Progenitor cell of endocrine pancreas (in vitro differentiated cells): ENCODE data around the gene LRP1B. TPM values are rescaled to one million over a fixed set of nuclear protein-coding genes. Genes with fewer than 3 reads are reported as not detected.

ENCODE experiments used
- DNase-seq: peaks from one replicate; pipeline ENCODE4 v3.0.0; 2021; ENCODE audit warnings: low spot score; ENCODE audit not compliant: unreplicated experiment
- H3K27ac Mint-ChIP-seq: 2 replicates; pipeline ENCODE4 v1.8.0; 2021; ENCODE audit warnings: mild to moderate bottlenecking, moderate library complexity, mixed read lengths
- H3K27me3 Mint-ChIP-seq: 2 replicates; pipeline ENCODE4 v1.8.0; 2021; ENCODE audit warnings: mixed read lengths
- H3K36me3 Mint-ChIP-seq: 2 replicates; pipeline ENCODE4 v1.8.0; 2022; ENCODE audit warnings: mixed read lengths; ENCODE audit not compliant: insufficient read depth
- H3K4me1 Mint-ChIP-seq: 2 replicates; pipeline ENCODE4 v1.8.0; 2021; ENCODE audit warnings: low read depth, mixed read lengths
- H3K4me3 Mint-ChIP-seq: 2 replicates; pipeline ENCODE4 v1.8.0; 2021; ENCODE audit warnings: low read depth, mild to moderate bottlenecking, moderate library complexity, mixed read lengths
- H3K9me3 Mint-ChIP-seq: 2 replicates; pipeline ENCODE4 v1.8.0; 2021; ENCODE audit warnings: low read depth, mixed read lengths
- total RNA-seq: library from RNA; stranded (reverse); gene quantifications from 2 replicates; pipeline ENCODE4 v1.2.1, GENCODE V29; 2021
- TF ChIP-seq, protein P1 (sequence below): fragments of 200-600 bp; sonication (generic); IDR thresholded peaks from one replicate; pipeline ENCODE4 v1.5.0; 2021; ENCODE audit warnings: antibody characterized with exemption, mild to moderate bottlenecking; ENCODE audit not compliant: unreplicated experiment

The LRP1B gene
- total RNA-seq, 1 donor from 2014 or later, result 0.57 TPM

DNA sequence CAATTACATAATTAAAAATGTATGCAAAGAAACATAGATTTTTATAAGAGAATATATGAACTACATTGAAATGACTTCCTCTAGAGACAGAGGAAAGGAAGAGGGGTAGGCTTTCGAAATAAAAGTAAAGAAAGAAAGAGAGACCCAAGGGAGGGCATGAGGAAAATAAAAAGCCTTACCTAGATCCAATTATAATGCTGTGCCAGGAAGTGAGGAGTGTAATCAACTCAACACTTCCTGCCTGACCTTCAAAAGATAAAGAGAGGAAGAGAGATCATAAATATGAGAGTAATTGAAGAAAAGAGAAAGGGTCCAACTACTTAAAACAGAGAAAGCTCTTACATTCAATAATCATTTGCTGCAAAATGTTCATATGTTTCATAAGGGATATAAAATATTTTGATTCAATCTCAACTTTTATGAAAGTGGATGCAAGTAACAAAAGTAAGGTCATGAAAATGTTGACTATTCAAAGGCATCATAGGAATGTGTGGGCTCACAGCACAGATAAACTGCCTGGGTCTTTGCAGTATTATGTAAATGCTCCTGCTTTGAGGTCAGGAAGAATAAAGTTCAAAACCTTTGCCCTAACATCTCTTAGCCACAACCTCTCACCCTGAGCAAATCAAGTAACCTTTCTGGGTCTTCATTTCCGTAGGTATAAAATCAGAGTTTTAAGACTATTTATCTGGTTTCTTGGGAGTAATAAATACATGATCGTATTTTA lies 1237.7 kb downstream of the LRP1B start:
- DNase-seq, result no peak
- Mint-ChIP-seq H3K4me1 (no peaks in the 10 kb centered on the region), H3K9me3 (no peaks in the 10 kb centered on the region), H3K4me3 (no peak overlapping the region), H3K27me3 (no peaks in the 10 kb centered on the region), H3K36me3 (no peaks in the 10 kb centered on the region), H3K27ac (no peak overlapping the region)
- TF ChIP-seq, protein P1, sequence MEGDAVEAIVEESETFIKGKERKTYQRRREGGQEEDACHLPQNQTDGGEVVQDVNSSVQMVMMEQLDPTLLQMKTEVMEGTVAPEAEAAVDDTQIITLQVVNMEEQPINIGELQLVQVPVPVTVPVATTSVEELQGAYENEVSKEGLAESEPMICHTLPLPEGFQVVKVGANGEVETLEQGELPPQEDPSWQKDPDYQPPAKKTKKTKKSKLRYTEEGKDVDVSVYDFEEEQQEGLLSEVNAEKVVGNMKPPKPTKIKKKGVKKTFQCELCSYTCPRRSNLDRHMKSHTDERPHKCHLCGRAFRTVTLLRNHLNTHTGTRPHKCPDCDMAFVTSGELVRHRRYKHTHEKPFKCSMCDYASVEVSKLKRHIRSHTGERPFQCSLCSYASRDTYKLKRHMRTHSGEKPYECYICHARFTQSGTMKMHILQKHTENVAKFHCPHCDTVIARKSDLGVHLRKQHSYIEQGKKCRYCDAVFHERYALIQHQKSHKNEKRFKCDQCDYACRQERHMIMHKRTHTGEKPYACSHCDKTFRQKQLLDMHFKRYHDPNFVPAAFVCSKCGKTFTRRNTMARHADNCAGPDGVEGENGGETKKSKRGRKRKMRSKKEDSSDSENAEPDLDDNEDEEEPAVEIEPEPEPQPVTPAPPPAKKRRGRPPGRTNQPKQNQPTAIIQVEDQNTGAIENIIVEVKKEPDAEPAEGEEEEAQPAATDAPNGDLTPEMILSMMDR, result no peak

DNA sequence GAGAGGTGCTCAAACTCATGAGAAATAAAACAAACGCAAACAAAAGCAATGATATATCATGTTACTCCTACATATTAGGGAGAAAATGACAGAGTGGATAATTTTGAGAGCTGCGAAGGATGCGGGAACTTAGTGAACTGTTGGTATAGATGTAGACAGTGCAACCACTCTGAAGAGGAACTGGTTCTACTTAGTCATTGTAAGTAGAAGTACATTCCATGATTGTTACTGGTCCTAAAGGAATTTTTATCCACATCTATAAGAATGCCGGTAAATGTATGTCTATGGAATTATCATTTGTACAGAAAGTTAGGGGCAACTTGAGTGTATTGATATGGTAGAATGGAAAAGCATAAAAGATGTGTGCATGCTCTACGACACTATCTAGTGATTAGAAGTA lies 1238.4 kb downstream of the LRP1B start:
- DNase-seq, result no peak
- Mint-ChIP-seq H3K27me3 (no peaks in the 10 kb centered on the region), H3K27ac (no peak overlapping the region), H3K9me3 (no peaks in the 10 kb centered on the region), H3K36me3 (no peaks in the 10 kb centered on the region), H3K4me1 (no peaks in the 10 kb centered on the region), H3K4me3 (no peak overlapping the region)
- TF ChIP-seq, protein P1, result no peak

DNA sequence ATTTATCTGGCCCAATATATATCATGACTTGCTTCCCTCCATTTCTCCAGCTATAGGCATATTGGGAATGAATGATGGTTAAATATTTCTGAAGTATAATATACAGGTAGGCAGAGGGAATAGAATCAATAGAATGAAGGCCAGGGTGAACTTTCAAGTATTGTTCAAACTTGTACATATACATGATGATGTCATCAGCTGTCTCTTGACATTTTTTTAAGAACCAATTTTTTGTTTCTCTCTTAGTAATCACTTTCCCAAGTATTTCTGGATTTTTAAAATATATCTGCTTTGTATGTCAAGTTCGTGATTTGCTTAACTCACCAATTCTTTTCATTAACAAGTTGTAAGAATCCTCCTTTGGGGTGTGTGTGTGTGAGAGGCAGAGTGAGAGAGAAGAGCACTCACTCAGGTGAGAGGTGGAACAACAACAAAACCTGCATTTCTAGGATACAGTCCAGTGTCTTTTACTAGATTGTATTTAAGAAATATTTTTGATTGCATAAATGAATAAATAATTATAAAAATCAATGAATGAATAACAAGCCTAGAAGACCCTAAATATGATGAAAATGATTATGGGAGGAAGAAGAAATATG lies 1239.1 kb downstream of the LRP1B start:
- TF ChIP-seq, protein P1, result peak; percentile 52
- H3K4me3 Mint-ChIP-seq, result no peak overlapping the region
- H3K36me3 Mint-ChIP-seq, result no peaks in the 10 kb centered on the region
- H3K27me3 Mint-ChIP-seq, result no peaks in the 10 kb centered on the region
- DNase-seq, result no peak
- no peaks in the 10 kb centered on the region for H3K9me3 Mint-ChIP-seq
- no peaks in the 10 kb centered on the region for H3K4me1 Mint-ChIP-seq
- no peak overlapping the region for H3K27ac Mint-ChIP-seq

DNA sequence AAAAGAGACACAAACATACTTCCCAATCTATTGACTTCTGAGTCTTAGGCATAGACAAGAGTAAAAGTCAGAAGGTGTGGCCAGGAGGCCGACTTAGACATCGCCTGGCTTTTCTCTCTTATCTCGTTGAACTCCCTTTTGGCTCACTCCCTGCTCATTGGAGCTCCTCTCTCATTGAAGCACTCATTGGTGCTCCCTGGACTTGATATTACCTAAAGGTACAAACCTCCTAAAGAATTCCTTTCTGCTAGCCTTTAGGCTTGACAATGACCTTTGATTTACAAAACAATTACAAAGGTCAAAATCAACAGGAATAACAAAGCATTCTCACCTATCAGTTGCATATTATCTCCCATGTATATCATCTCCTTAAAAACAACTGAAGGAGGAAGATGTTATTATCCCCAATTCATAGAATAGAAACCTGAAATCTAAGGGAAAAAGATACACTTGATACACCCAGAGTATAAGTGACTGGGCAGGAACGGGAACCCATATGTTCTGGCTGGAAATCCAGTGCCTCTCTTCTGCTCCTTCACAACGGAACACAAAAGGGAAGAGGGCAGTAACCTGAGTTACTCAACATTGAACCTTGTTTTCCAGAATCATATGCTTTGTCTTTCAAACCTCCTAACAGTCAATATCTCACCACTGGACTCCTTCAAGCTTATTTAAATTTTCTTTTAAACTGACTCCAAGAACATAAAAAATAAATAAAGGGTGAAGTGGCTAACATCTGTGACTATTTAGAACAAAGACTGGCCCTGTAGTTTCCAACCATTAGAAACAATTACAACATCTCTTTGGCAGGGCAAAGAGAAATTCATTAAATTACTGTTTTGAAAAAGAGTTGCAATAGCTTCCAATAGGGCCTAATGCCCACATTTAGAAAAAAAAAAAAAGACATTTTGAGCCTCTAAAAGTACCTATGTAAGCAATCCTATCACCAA lies 1247.9 kb downstream of the LRP1B start:
- Mint-ChIP-seq H3K36me3 (no peaks in the 10 kb centered on the region), H3K27ac (peak overlapping the region; percentile 27), H3K9me3 (peaks cover 5% of the 10 kb centered on the region), H3K4me3 (no peak overlapping the region), H3K27me3 (no peaks in the 10 kb centered on the region), H3K4me1 (no peaks in the 10 kb centered on the region)
- TF ChIP-seq, protein P1, result no peak
- no peak for DNase-seq

DNA sequence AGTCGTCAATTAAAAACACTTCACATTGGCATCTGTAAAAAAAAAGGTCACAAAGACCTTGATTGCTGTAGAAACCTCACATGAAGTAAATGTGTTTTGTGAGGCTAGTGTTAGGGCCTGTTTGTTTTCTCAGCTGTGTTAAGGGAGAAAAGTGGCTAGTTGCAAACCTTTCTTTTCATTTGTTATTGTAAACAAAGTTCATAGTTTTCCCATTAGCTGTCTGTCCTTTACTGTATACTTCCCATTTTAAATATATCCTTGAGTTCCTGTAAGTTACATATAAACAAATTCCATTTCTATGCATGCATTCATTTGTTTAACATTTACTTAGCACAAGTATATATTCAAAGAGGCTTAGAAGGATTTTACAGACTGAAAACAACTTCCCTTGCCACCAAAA lies 1250.2 kb downstream of the LRP1B start:
- H3K27ac Mint-ChIP-seq, result no peak overlapping the region
- H3K9me3 Mint-ChIP-seq, result peaks cover 16% of the 10 kb centered on the region
- no peak overlapping the region for H3K4me3 Mint-ChIP-seq
- no peak for DNase-seq
- no peaks in the 10 kb centered on the region for H3K4me1 Mint-ChIP-seq
- peaks cover 1% of the 10 kb centered on the region for H3K36me3 Mint-ChIP-seq
- TF ChIP-seq, protein P1, result no peak
- no peaks in the 10 kb centered on the region for H3K27me3 Mint-ChIP-seq
